Activated CD4-positive, alpha-beta memory T cell treated with anti-CD3 and anti-CD28 coated beads, Interleukin-2, amount 10 ng/mL, durations not matched to agents 7 days and 5 days (primary cell): ENCODE results near the gene ABHD17C. TPM values are rescaled to one million over a fixed set of nuclear protein-coding genes. Genes with fewer than 3 reads are reported as not detected.

Experiments used
- CTCF ChIA-PET: fragments of 350-600 bp; sonication (Branson Sonifier 250); formaldehyde crosslinking; loops from one replicate; lab custom pipeline; 2021; ENCODE audit warnings: antibody characterized with exemption, inconsistent platforms; lab: Charles Lee
- POLR2A ChIA-PET: fragments of 350-600 bp; sonication (Branson Sonifier 250); formaldehyde crosslinking; loops from one replicate; lab custom pipeline; 2021; ENCODE audit warnings: antibody characterized with exemption; lab: Charles Lee
- DNase-seq: peaks from one replicate; pipeline ENCODE4 v3.0.0-alpha.2; 2020
- H3K27ac Mint-ChIP-seq: one replicate; pipeline ENCODE4 v1.8.0; 2021; ENCODE audit warnings: mild to moderate bottlenecking, mixed read lengths
- H3K27me3 Mint-ChIP-seq: one replicate; pipeline ENCODE4 v1.8.0; 2021; ENCODE audit warnings: mixed read lengths
- H3K36me3 Mint-ChIP-seq: one replicate; pipeline ENCODE4 v1.8.0; 2021; ENCODE audit warnings: low read depth, mixed read lengths
- H3K4me1 Mint-ChIP-seq: one replicate; pipeline ENCODE4 v1.8.0; 2021; ENCODE audit warnings: mixed read lengths
- H3K4me3 Mint-ChIP-seq: one replicate; pipeline ENCODE4 v1.8.0; 2021; ENCODE audit warnings: mild to moderate bottlenecking, mixed read lengths
- H3K9me3 Mint-ChIP-seq: one replicate; pipeline ENCODE4 v1.8.0; 2021; ENCODE audit warnings: mixed read lengths
- total RNA-seq, 2 experiments: library from RNA; stranded (reverse); gene quantifications; one replicate each; pipeline ENCODE4 v1.2.3, GENCODE V29; 2021

ABHD17C gene
- total RNA-seq, 2 experiments from 2014 or later: 3.8 to 4.0 TPM

DNA sequence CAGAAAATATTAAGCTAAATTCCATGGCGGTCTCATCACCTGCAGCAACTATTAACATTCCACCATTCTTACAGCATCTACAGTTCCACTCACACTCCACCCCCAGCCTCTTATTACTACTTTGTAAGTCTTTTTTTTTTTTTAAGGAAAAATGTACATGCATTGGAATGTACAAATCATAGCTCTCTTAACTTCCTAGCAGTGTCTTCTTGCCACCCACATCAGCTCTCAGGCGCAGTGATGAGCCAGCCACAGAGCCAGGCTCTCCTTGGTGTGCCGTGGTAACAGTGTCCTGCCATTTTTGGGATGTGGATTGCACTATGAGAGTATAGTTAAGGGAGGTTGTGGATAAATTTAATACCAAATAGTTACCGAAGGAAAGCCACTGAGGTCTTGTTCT lies 17.8 kb downstream of the ABHD17C start:
- DNase-seq: no peak
- H3K27ac Mint-ChIP-seq: no peak overlapping the region
- H3K4me1 Mint-ChIP-seq: peaks cover 26% of the 10 kb centered on the region
- no peak overlapping the region for H3K4me3 Mint-ChIP-seq
- H3K36me3 Mint-ChIP-seq: no peaks in the 10 kb centered on the region
- POLR2A ChIA-PET: no interaction called here
- CTCF ChIA-PET: no interaction called here
- H3K9me3 Mint-ChIP-seq: no peaks in the 10 kb centered on the region
- H3K27me3 Mint-ChIP-seq: no peaks in the 10 kb centered on the region

- ChIA-PET CTCF (no interaction called here), POLR2A (no interaction called here)
- Mint-ChIP-seq H3K4me1 (no peaks in the 10 kb centered on the region), H3K4me3 (no peak overlapping the region), H3K36me3 (no peaks in the 10 kb centered on the region), H3K27me3 (no peaks in the 10 kb centered on the region), H3K9me3 (peaks cover 2% of the 10 kb centered on the region), H3K27ac (no peak overlapping the region)
- DNase-seq: no peak
Observed at GRCh38 chr15:80721476-80721875, 26.4 kb downstream of the ABHD17C start.

- Mint-ChIP-seq H3K4me1 (no peaks in the 10 kb centered on the region), H3K9me3 (peaks cover 2% of the 10 kb centered on the region), H3K36me3 (no peaks in the 10 kb centered on the region), H3K4me3 (no peak overlapping the region), H3K27ac (no peak overlapping the region), H3K27me3 (no peaks in the 10 kb centered on the region)
- no peak for DNase-seq
- ChIA-PET POLR2A (no interaction called here), CTCF (no interaction called here)
Observed at GRCh38 chr15:80722811-80723210, 27.7 kb downstream of the ABHD17C start.

- Mint-ChIP-seq H3K27me3 (no peaks in the 10 kb centered on the region), H3K4me3 (no peak overlapping the region), H3K9me3 (peaks cover 2% of the 10 kb centered on the region), H3K27ac (no peak overlapping the region), H3K4me1 (no peaks in the 10 kb centered on the region), H3K36me3 (no peaks in the 10 kb centered on the region)
- CTCF ChIA-PET: no interaction called here
- POLR2A ChIA-PET: no interaction called here
- DNase-seq: no peak
Observed at GRCh38 chr15:80727196-80727595, 32.1 kb downstream of the ABHD17C start.

GRCh38 chr15:80727596-80727995 lies 32.5 kb downstream of the ABHD17C start:
- ChIA-PET POLR2A (no interaction called here), CTCF (no interaction called here)
- Mint-ChIP-seq H3K9me3 (peaks cover 2% of the 10 kb centered on the region), H3K27ac (no peak overlapping the region), H3K4me3 (no peak overlapping the region), H3K36me3 (no peaks in the 10 kb centered on the region), H3K4me1 (no peaks in the 10 kb centered on the region), H3K27me3 (no peaks in the 10 kb centered on the region)
- no peak for DNase-seq

- Mint-ChIP-seq H3K27me3 (no peaks in the 10 kb centered on the region), H3K9me3 (peaks cover 2% of the 10 kb centered on the region), H3K4me1 (no peaks in the 10 kb centered on the region), H3K4me3 (no peak overlapping the region), H3K36me3 (no peaks in the 10 kb centered on the region), H3K27ac (no peak overlapping the region)
- DNase-seq: no peak
- ChIA-PET CTCF (no interaction called here), POLR2A (no interaction called here)
Observed at GRCh38 chr15:80730387-80730786, 35.3 kb downstream of the ABHD17C start.

GRCh38 chr15:80730926-80731325 lies 35.8 kb downstream of the ABHD17C start:
- POLR2A ChIA-PET: no interaction called here
- H3K4me1 Mint-ChIP-seq: no peaks in the 10 kb centered on the region
- H3K4me3 Mint-ChIP-seq: no peak overlapping the region
- no peaks in the 10 kb centered on the region for H3K27me3 Mint-ChIP-seq
- DNase-seq: no peak
- peaks cover 2% of the 10 kb centered on the region for H3K9me3 Mint-ChIP-seq
- no peak overlapping the region for H3K27ac Mint-ChIP-seq
- H3K36me3 Mint-ChIP-seq: no peaks in the 10 kb centered on the region
- CTCF ChIA-PET: no interaction called here

DNA sequence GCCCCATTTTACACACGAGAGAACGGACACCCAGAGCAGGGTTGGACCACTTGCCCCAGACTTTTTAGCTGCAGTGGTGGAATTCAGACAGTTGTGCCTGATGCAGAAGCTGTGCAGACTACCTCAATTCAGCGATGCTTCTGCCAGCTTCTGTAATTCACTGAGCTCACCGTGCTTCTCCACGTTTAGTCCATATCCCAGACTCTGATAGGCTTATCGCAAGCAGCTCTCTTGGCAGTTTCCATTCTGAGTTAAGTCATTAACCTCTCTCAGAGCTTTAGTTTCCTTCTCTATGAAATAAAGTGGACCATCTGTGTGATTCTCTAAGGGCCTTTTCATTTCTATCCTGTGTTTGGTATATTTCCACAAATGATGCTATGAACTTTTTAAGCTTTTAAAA lies 37.1 kb downstream of the ABHD17C start:
- Mint-ChIP-seq H3K36me3 (no peaks in the 10 kb centered on the region), H3K27ac (no peak overlapping the region)

DNA sequence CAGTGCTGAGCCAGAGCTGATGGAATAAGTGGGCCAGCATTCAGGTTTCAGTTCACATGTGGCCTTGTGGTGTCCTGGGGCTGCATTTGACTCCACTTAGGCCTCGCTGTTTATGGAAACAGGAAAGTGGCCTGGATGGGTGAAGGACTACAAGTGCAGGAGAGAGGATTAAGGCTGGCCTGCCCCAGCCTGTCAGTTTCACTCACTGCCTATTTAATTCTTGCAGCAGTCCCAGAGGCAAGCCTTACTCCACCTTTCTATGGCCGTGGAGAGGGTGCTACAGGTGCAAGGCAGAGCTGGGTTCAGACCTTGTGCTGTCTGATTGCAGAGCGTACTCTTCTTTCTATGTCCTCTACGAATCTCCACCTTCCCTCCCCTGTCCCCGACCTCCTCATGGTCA lies 37.7 kb downstream of the ABHD17C start:
- H3K27me3 Mint-ChIP-seq: no peaks in the 10 kb centered on the region
- H3K9me3 Mint-ChIP-seq: no peaks in the 10 kb centered on the region
- no peak overlapping the region for H3K27ac Mint-ChIP-seq
- H3K36me3 Mint-ChIP-seq: no peaks in the 10 kb centered on the region
- no peaks in the 10 kb centered on the region for H3K4me1 Mint-ChIP-seq
- ChIA-PET POLR2A (no interaction called here), CTCF (no interaction called here)
- no peak for DNase-seq
- no peak overlapping the region for H3K4me3 Mint-ChIP-seq

More for the DNA sequence above, 37.1 kb downstream of the ABHD17C start:
- no peaks in the 10 kb centered on the region for H3K4me1 Mint-ChIP-seq
- no peak for DNase-seq
- no peaks in the 10 kb centered on the region for H3K9me3 Mint-ChIP-seq
- ChIA-PET CTCF (no interaction called here), POLR2A (no interaction called here)
- H3K4me3 Mint-ChIP-seq: no peak overlapping the region
- no peaks in the 10 kb centered on the region for H3K27me3 Mint-ChIP-seq

- no peak for DNase-seq
- Mint-ChIP-seq H3K4me1 (no peaks in the 10 kb centered on the region), H3K36me3 (no peaks in the 10 kb centered on the region), H3K4me3 (no peak overlapping the region), H3K27ac (no peak overlapping the region), H3K9me3 (peaks cover under 1% of the 10 kb centered on the region), H3K27me3 (no peaks in the 10 kb centered on the region)
- CTCF ChIA-PET: no interaction called here
- POLR2A ChIA-PET: no interaction called here
Observed at GRCh38 chr15:80733460-80733859, 38.4 kb downstream of the ABHD17C start.

DNA sequence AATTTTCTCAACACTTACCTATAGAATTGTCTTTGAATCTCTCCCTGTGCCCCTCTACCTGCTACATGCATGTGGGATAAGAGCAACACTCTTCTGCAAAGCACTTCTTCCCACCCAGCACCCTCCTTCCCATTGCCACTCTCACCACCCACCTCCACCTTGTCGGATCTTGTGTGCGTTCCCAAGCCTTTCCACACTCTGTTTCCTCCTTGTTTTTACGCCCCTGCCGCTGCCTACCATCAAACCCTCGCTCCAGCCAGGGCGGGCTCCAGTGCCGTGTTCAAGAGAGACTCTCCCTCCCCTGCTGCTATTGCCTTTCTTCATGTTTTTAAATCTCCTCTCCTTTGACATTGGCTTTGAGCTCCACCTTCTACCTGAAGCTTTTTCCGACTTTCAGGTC lies 40.2 kb downstream of the ABHD17C start:
- no peak for DNase-seq
- H3K4me1 Mint-ChIP-seq: no peaks in the 10 kb centered on the region
- H3K27me3 Mint-ChIP-seq: no peaks in the 10 kb centered on the region
- ChIA-PET CTCF (no interaction called here), POLR2A (no interaction called here)
- H3K9me3 Mint-ChIP-seq: peaks cover 2% of the 10 kb centered on the region
- no peak overlapping the region for H3K27ac Mint-ChIP-seq
- no peak overlapping the region for H3K4me3 Mint-ChIP-seq
- H3K36me3 Mint-ChIP-seq: no peaks in the 10 kb centered on the region

GRCh38 chr15:80736560-80736959 lies 41.5 kb downstream of the ABHD17C start:
- Mint-ChIP-seq H3K27ac (no peak overlapping the region), H3K36me3 (no peaks in the 10 kb centered on the region), H3K27me3 (no peaks in the 10 kb centered on the region), H3K9me3 (peaks cover 2% of the 10 kb centered on the region), H3K4me1 (no peaks in the 10 kb centered on the region), H3K4me3 (no peak overlapping the region)
- DNase-seq: no peak
- POLR2A ChIA-PET: no interaction called here
- CTCF ChIA-PET: no interaction called here

GRCh38 chr15:80739919-80740318 lies 44.8 kb downstream of the ABHD17C start:
- ChIA-PET POLR2A (no interaction called here), CTCF (interaction anchor here (1.5 kb wide), 1 partner anchor 36 kb away, joined by 3 read pairs; no protein-coding TSS in a partner anchor)
- no peaks in the 10 kb centered on the region for H3K27me3 Mint-ChIP-seq
- DNase-seq: no peak
- H3K4me1 Mint-ChIP-seq: no peaks in the 10 kb centered on the region
- H3K27ac Mint-ChIP-seq: no peak overlapping the region
- H3K4me3 Mint-ChIP-seq: no peak overlapping the region
- H3K9me3 Mint-ChIP-seq: peaks cover 2% of the 10 kb centered on the region
- H3K36me3 Mint-ChIP-seq: no peaks in the 10 kb centered on the region

DNA sequence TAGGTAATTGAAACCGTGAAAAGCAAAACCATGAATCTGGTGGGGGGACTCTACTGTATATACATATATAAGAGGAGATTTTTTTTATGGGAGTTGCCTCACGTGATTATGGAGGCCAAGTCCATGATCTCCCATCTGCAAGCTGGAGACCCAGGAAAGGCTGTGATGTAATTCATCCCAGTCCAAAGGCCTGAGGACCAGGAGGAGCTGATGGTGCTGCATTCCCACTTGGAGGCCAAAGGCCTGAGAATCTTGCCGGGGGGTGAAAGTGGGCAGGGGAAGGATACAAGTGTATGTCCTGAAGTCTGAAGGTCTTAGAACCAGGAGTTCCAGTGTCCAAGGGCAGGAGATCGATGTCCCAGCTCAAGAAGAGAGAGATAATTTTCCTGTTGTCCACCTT lies 47.0 kb downstream of the ABHD17C start:
- POLR2A ChIA-PET: no interaction called here
- Mint-ChIP-seq H3K4me3 (no peak overlapping the region), H3K36me3 (no peaks in the 10 kb centered on the region)

More for the DNA sequence above, 47.0 kb downstream of the ABHD17C start:
- no peak for DNase-seq
- H3K9me3 Mint-ChIP-seq: peaks cover 7% of the 10 kb centered on the region
- H3K27ac Mint-ChIP-seq: no peak overlapping the region
- H3K4me1 Mint-ChIP-seq: no peaks in the 10 kb centered on the region
- no peaks in the 10 kb centered on the region for H3K27me3 Mint-ChIP-seq
- CTCF ChIA-PET: no interaction called here
